ENCODE data around the gene TSC22D2.
A peak's percentile ranks its signal among the peaks of the same experiment; 100 is the strongest.

TSC22D2 gene

GRCh38 chr3:150447084-150447483, 39.0 kb downstream of the TSC22D2 start:
- FAIRE-seq, result no peak
- no peak for TF ChIP-seq CTCF (IDR thresholded peaks at IDR 0.05; ENCODE audit: insufficient read depth, missing control alignments)
- DNase-seq (ENCODE audit: insufficient read length, low spot score), result no peak

GRCh38 chr3:150447631-150448465, 39.8 kb downstream of the TSC22D2 start:
- FAIRE-seq, result no peak
- DNase-seq (ENCODE audit: insufficient read length, low spot score), result no peak
- no peak for TF ChIP-seq CTCF (IDR thresholded peaks at IDR 0.05; ENCODE audit: insufficient read depth, missing control alignments)

GRCh38 chr3:150449169-150449721, 41.1 kb downstream of the TSC22D2 start:
- DNase-seq (ENCODE audit: insufficient read length, low spot score) (no peak), FAIRE-seq (no peak)
- no peak for TF ChIP-seq CTCF (IDR thresholded peaks at IDR 0.05; ENCODE audit: insufficient read depth, missing control alignments)

- TF ChIP-seq CTCF (IDR thresholded peaks at IDR 0.05; ENCODE audit: insufficient read depth, missing control alignments), result no peak
- no peak for FAIRE-seq
- no peak for DNase-seq (ENCODE audit: insufficient read length, low spot score)
Observed at GRCh38 chr3:150450916-150451315, 42.8 kb downstream of the TSC22D2 start.

DNA sequence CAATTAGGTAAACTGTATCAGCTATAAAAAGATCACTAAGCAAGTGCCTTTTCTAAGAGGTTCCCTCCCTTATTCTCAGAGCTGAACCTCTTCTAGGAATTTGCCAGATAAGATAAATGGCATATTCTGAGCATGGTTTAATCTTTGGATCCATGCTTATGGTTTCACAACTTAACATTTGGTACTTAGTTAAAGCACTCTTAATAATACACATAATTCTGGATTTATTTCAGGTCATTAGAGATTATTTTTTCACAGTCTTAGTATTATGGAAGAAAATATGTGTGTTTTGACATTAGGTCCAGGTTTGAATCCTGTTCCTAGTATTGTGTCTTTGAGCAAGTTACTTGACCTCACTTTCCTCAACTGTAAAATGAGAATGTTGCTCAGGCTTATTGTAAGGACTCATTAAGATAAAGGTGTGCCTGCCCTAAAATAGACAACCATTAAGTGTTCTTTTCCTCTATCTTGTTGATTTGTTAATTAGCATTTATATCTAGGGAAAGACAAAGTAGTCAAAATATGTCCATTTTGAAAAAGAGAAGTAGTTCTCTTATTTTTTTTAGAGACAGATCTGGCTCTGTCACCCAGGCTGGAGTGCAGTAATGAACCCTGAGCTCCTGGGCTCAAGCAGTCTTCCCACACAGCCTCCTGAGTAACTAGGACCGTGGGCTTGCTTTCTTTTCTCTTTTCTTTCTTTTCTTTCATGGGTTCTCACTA, 43.4 kb downstream of the TSC22D2 start:
- DNase-seq (ENCODE audit: insufficient read length, low spot score) (no peak), FAIRE-seq (peak; percentile 86)
- no peak for TF ChIP-seq CTCF (IDR thresholded peaks at IDR 0.05; ENCODE audit: insufficient read depth, missing control alignments)

GRCh38 chr3:150453353-150453752, 45.3 kb downstream of the TSC22D2 start:
- FAIRE-seq (no peak), DNase-seq (ENCODE audit: insufficient read length, low spot score) (no peak)
- TF ChIP-seq CTCF (IDR thresholded peaks at IDR 0.05; ENCODE audit: insufficient read depth, missing control alignments), result no peak
